ENCODE measurements around the gene SAMMSON.

Gene SAMMSON

DNA sequence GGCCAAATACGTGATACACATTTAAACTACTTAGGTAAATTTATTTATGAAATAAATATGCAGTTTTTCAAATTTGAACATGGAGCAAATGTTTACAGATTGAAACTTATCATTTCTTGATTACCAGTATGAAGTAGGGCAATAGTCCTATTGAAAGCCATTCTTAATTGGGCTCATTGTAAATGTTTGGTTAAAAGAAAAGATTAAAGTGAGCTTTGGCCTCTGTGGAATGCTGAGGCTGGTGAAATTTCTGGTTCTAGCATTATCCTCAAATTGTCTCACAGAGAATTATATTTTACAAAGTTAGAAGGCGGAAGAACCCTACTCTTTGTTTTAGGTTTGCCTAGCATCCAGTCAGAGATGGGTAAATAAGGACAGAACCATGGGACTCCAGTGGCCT lies 73.2 kb downstream of the SAMMSON start:
- DNase-seq (ENCODE audit: low read depth): no peak
- H3K4me3 ChIP-seq (ENCODE audit: low read depth, low read length): no peak overlapping the region

- H3K4me3 ChIP-seq (ENCODE audit: low read depth, low read length): no peak overlapping the region
- no peak for DNase-seq (ENCODE audit: low read depth)
Measured at GRCh38 chr3:70075101-70075500, 75.6 kb downstream of the SAMMSON start.

GRCh38 chr3:70076396-70076795 lies 76.9 kb downstream of the SAMMSON start:
- no peak for DNase-seq (ENCODE audit: low read depth)
- no peak overlapping the region for H3K4me3 ChIP-seq (ENCODE audit: low read depth, low read length)

DNA sequence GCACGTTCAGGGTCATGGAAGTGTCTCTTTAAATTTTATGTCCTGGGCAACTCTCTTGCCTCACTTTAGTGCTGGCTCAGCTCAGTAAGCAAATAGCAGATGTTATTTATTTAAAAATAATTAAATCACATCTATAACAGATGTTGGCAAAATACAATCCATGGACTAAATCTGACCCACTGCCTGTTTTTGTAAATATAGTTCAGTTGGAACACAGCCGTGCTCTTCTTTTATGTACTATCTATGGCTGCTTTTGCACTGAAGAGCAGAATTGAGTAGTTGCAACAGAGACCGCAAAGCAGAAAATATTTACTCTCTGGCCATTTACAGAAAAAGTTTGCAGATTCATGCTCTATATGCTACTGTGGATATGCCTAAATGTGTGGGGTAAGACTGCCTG lies 79.2 kb downstream of the SAMMSON start:
- H3K4me3 ChIP-seq (ENCODE audit: low read depth, low read length): no peak overlapping the region
- no peak for DNase-seq (ENCODE audit: low read depth)

- H3K4me3 ChIP-seq (ENCODE audit: low read depth, low read length): no peak overlapping the region
- no peak for DNase-seq (ENCODE audit: low read depth)
Measured at GRCh38 chr3:70085613-70086012, 86.1 kb downstream of the SAMMSON start.

DNA sequence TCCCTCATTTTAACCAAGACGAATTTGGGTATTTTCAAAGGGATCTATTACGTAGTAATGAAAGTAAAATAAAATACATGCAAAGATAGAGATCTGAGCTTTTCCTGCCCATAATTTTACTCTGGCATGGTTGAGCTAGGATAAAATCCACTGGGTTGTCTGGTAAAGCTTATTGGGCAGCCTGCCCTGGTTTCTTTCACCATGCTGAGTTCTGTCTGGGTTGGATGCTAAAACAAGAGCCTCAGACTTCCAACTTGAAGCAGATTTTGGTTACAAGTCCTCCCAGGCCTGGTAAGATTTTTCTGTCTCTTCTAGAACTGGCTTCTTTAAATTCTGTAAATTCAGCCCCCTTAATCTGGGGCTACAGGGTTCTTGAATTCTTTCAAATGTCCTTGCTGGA lies 86.8 kb downstream of the SAMMSON start:
- DNase-seq (ENCODE audit: low read depth): no peak
- H3K4me3 ChIP-seq (ENCODE audit: low read depth, low read length): no peak overlapping the region

DNA sequence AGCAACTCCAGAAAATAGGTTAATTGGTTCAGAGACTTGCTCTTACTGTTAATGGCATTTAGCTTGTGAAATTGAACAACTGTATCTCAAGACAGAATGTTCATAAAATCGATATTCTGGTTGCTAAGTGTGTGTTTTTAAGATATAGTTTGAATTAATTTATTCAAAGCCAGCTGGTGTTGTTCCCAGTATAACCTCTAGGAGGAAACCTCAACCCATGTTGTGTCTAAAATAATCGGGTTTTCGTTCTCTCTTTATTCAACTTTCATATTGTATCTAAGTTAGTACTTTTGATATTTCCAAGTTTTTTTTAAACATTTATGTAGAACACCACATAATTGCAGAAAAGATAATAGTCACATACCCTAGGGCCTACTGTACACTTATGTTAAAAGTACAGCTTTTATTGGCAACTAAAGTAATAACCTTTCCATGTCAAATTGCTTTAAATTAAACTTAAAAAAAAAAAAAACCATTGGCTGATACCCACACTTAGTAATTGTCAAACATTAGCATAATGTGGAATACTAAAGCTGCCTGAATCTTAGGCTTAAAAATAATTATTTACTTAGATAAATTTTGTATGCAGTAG lies 90.9 kb downstream of the SAMMSON start:
- DNase-seq (ENCODE audit: low read depth): peak; percentile 0
- H3K4me3 ChIP-seq (ENCODE audit: low read depth, low read length): no peak overlapping the region

DNA sequence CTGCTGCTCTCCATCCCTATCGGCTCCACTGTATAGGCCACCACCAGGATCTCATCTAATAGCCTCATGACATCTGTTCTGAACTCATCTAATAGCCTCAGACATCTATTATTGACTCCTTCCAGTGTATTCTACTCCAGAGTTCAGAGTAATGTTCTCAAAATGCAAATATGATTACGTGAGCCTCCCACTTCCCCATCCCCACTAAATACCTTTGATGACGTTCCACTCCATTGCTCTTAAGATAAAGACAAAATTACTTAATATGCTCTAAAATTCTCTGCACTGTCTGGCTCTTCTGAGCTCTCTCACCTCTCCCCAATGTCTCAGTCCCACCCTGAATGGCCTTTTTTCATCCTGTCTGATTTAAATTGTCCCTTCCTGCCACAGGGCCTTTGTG lies 94.7 kb downstream of the SAMMSON start:
- no peak for DNase-seq (ENCODE audit: low read depth)
- H3K4me3 ChIP-seq (ENCODE audit: low read depth, low read length): no peak overlapping the region

GRCh38 chr3:70095260-70095659 lies 95.7 kb downstream of the SAMMSON start:
- DNase-seq (ENCODE audit: low read depth): no peak

DNA sequence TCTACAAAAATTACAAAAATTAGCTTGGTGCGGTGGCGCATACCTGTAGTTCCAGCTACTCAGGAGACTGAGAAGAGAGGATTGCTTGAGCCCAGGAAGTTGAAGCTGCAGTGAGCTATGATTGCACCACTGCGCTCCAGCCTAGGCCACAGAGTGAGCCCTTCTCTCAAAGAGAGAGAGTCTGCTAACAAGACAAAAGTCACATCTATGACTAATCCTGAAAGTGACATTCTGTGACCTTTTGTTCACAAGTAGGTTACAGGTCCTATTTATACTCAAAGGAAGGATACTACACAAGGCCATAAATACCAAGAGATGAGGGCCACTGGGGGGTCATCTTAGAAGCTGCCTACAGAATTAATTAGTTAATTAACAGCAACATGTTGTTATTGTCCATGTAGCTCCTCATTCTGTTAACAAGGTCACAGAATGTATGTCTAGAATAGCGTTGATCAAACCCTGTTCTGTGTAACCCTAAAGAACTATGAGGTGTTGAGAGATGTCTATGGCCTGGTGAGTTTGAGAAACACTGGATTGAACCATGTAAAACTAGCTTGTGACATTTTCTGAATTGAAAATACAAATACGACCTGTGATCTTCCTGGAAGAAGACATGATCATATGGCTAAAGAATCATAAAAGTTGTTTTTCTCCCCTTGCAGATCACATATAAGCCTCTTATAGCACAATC lies 97.0 kb downstream of the SAMMSON start:
- no peak for DNase-seq (ENCODE audit: low read depth)
- H3K4me3 ChIP-seq (ENCODE audit: low read depth, low read length): no peak overlapping the region

More at GRCh38 chr3:70095260-70095659, 95.7 kb downstream of the SAMMSON start:
- no peak overlapping the region for H3K4me3 ChIP-seq (ENCODE audit: low read depth, low read length)

- H3K4me3 ChIP-seq (ENCODE audit: low read depth, low read length): no peak overlapping the region
- no peak for DNase-seq (ENCODE audit: low read depth)
Measured at GRCh38 chr3:70097084-70097483, 97.6 kb downstream of the SAMMSON start.

GRCh38 chr3:70108072-70108471 lies 108.5 kb downstream of the SAMMSON start:
- DNase-seq (ENCODE audit: low read depth): no peak
- no peak overlapping the region for H3K4me3 ChIP-seq (ENCODE audit: low read depth, low read length)

GRCh38 chr3:70108546-70108945 lies 109.0 kb downstream of the SAMMSON start:
- no peak for DNase-seq (ENCODE audit: low read depth)
- H3K4me3 ChIP-seq (ENCODE audit: low read depth, low read length): no peak overlapping the region

GRCh38 chr3:70110066-70110465 lies 110.5 kb downstream of the SAMMSON start:
- no peak overlapping the region for H3K4me3 ChIP-seq (ENCODE audit: low read depth, low read length)
- DNase-seq (ENCODE audit: low read depth): no peak

GRCh38 chr3:70111411-70111810 lies 111.9 kb downstream of the SAMMSON start:
- no peak overlapping the region for H3K4me3 ChIP-seq (ENCODE audit: low read depth, low read length)
- no peak for DNase-seq (ENCODE audit: low read depth)

DNA sequence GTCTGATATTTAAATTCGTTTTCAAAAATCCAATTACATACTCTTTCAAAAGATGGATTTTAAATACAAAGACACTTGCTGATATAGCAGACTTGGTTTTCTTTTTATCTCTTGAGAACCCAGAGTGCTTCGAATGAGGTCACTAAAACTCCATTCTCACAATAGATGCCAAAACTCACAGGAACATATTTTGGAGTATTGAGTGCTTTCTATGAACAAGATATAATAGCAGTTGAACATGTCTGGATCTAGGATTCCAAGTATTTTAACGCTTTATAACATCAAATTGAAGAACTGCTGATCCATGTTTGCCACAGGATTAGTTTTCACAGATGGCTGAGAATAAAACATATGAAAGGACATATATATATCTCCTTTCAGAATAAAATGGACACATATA lies 113.2 kb downstream of the SAMMSON start:
- DNase-seq (ENCODE audit: low read depth): no peak
- H3K4me3 ChIP-seq (ENCODE audit: low read depth, low read length): no peak overlapping the region

DNA sequence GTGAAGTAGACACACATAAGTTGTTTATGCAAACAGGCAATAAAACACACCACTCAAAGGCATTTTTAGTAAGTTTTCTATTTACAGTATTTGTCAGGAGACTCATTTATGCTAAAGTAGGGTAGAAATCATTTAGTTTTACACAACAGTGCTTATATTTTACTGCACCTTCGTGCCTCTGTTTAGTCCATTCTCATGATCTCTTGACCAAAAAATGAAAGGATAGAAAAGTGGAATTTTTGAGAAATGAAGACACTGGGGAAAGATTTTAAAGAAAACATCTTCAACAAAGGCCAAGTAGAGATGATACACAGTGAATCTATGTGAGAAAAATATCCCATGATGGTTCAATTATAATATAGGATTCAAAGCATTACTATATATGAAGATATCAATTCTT lies 114.9 kb downstream of the SAMMSON start:
- no peak overlapping the region for H3K4me3 ChIP-seq (ENCODE audit: low read depth, low read length)
- no peak for DNase-seq (ENCODE audit: low read depth)

GRCh38 chr3:70119879-70120278 lies 120.3 kb downstream of the SAMMSON start:
- no peak for DNase-seq (ENCODE audit: low read depth)
- H3K4me3 ChIP-seq (ENCODE audit: low read depth, low read length): no peak overlapping the region
